Retina (tissue), 1 donor: ENCODE data around the gene TTLL11.

Experiments
- DNase-seq: peaks from one replicate; pipeline ENCODE4 v3.0.0-alpha.2; 2016

Gene TTLL11

DNA sequence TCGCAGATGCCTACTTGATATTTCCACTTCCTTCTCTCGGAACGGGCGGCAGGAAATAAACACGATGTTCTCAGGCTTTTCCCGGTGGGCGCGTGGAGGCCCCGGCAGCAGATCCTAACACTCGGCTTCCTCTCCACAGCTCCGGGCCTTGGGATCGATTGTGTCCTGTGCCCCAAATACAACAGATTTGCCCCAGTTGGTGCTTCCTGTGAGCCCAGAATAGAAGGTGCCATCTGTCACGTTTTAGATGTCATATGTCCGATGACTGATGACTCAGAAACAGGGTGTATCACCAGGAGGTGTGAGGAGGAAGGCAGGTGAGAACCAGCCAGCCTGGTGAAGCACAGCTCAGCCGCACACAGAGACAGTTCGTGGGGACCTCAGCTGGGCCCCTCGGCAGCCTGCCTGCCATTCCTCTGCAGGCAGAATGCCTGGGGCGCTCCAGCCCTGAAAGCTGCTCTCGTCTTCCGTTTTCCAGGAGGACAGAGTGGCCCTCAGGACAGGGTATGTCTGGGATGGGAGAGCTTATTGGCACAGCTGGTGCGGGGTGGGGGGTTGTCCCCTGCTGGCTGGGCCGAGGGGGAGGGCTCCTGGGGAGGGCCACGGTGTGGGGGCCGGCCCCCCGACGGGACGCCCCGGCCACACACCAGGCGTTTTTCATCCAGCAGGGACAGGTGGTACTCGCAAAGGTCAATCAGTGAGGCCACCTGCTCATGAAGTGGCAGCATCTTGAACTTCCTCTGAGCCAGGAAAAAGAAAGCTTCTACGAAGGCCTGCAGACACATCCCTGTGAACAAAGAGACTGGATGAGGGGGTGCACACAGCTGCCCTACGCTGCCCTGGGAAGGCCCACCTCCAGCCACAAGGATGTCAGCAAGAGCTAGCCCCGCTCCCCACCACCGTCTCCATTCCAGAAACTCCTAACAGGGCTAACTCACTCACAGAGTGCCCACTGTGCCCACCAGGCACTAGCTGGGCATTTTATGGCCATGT is 270.7 kb downstream of the TTLL11 start:
- DNase-seq: peak; percentile 33

- DNase-seq: no peak
Observed at GRCh38 chr9:121821326-121821725, 271.8 kb downstream of the TTLL11 start.

GRCh38 chr9:121820286-121821005 is 272.7 kb downstream of the TTLL11 start:
- no peak for DNase-seq

GRCh38 chr9:121819428-121820231 is 273.5 kb downstream of the TTLL11 start:
- DNase-seq: peak; percentile 68

GRCh38 chr9:121818841-121819427 is 274.2 kb downstream of the TTLL11 start:
- no peak for DNase-seq

GRCh38 chr9:121818016-121818661 is 275.0 kb downstream of the TTLL11 start:
- DNase-seq: no peak

GRCh38 chr9:121817476-121817875 is 275.6 kb downstream of the TTLL11 start:
- no peak for DNase-seq

GRCh38 chr9:121816845-121817450 is 276.2 kb downstream of the TTLL11 start:
- no peak for DNase-seq

DNA sequence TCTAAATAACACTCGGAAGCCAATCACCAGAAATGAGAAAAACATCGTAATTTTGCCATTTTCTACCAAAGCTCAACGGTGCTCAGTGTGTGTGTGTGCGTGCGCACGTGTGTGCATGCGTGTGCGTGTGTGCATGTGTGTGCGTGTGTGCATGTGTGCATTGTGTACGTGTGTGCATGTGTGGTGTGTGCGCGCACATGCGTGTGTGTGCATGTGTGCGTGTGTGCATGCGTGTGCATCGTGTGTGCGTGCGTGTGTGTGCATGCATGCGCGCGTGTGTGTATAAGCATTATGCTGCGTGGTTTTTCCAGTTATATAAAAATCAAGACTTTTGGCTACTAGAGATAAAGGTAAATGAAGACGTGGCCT is 276.7 kb downstream of the TTLL11 start:
- no peak for DNase-seq

DNA sequence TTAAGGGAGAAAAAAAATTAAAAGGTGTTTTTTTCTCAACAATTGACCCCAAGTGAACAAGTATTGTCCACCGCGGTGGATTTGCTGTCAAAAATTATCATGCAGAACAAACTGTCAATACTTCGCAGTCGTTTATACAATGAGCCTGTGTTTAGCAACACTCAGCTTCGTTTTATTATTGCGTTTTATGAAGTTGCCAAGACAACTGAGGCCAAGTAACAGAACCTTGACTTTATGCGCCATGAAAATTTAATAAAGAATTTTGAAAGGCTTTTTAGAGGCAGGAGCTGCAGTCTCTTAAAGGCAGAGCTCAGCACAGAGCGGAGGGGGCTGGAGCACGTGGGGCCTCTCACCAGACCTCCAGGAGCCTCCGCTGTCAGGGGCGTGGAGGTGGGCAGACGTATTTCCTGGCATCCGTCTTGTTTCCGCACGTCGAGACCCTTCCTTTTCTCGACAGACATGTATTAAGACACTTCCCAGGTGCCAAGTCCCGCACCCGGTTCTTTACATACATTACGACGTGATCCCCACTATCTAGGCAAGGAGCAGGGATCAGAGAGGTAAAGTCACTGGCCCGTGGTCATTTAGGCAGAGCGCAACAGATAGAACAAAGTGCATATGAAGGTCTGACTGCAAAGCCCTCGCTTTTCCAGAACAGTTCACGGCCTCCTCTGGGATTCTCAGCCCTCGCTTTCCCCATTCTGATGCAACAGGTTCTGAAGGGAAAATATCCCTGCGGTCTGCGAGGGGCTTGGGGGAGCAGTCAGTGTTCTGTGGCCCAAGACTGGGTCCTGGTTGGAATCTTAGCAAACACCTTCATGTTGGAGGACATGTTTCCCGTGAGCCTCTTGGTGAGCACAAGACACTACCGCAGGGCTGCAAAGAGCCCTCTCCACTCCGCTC is 277.3 kb downstream of the TTLL11 start:
- DNase-seq: peak; percentile 51

- no peak for DNase-seq
Observed at GRCh38 chr9:121815084-121815483, 278.0 kb downstream of the TTLL11 start.

DNA sequence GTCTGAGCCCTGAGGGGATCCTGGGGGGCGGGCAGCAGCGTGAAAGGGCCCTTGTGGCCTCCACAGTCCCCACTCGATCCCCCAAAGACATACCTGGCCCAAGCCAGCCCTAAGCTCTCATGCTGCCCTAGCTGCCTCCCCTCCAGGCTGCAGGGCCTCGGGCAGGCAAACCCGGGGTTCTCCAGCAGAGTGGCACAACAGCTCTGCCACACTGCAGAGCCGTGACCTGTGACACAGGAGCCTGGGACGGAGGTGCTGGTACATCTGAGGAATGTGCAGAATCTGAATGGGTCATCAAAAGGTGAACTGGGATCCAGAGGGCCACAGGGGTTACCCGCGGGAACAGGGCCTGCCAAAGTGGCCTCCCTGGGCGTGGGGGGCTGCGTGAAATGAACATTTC is 278.5 kb downstream of the TTLL11 start:
- no peak for DNase-seq

- DNase-seq: no peak
Observed at GRCh38 chr9:121813519-121814210, 279.4 kb downstream of the TTLL11 start.

DNA sequence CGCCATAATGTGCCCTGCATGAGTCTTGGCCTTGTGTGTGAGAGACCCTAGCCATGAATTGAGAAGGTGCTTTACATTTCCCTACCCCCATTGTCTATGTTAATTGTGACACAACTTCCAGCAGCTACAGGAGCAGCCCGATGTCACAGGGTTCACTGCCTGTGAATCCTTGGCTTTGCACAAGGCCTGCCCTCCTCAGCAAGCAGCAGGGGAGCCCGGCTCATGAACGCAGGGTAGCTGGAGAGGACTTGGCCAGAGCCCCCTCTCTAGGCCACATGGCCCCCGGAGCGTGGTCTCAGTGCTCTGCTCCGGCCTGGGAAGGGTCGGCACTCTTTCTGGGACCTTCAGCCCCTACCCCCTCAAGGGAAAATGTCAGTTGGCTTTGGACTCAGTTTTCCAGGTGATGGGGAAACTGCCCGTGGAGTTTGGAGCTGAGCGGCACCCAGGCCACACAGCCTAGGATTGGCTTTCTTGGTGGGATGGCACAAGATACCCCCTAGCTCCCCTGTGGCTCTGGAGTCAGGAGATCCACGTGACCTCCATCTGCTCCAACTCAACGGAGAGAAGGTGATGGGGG is 280.9 kb downstream of the TTLL11 start:
- peak; percentile 34 for DNase-seq

DNA sequence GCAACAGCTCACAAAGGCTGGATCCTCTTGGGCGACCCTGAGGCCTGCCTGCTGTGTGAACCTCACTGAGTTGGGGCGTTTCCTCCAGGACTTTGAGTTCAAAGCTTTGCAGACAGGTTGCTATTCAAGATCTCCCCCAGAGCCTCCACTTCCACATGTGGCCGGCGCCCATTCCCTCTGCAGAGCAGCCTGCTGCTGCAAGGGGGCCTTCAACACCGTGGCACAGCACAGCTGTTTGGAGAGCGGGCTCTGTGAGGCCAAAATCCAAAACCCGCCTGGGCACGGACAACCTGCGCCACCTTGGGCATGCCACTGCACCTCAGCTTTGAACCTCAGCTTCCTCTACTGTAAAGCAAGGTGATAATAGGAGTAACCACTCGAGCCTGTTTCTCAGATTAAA is 281.4 kb downstream of the TTLL11 start:
- no peak for DNase-seq

GRCh38 chr9:121811140-121811539 is 282.0 kb downstream of the TTLL11 start:
- no peak for DNase-seq

GRCh38 chr9:121810489-121810888 is 282.6 kb downstream of the TTLL11 start:
- no peak for DNase-seq

DNA sequence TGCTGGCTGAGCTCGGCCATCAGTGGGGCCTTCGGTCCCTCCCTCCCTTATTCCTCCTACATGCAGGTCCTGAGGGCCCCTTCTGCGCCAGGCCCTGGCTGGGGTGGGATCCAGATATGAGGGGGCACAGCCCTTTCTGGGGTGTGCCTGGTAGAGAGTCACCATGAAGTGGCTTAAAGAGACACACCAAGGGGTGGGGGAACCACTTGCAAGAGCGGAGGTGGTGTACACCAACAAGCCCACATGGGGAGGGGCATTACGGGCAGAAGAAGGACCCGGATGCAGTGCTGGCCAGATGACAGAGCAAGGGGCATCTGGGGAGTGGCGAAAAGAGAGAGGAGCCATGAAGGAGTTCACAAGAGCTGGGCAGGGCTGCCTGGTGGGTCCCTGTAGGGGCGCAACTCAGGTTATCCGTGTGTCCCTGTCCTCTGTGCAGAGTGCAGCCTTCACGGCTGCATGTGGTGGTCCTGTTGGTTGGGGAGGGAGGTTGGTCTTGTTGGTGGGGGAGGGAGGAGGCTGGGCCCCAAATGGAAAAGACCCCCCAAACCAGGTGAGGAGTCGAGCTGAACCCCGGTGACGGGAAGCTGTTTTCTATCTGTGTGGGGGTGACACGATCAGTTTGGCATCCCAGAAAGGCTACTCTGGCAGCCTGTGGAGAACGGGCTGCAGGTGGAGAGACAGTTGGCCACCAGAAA is 283.6 kb downstream of the TTLL11 start:
- no peak for DNase-seq

DNA sequence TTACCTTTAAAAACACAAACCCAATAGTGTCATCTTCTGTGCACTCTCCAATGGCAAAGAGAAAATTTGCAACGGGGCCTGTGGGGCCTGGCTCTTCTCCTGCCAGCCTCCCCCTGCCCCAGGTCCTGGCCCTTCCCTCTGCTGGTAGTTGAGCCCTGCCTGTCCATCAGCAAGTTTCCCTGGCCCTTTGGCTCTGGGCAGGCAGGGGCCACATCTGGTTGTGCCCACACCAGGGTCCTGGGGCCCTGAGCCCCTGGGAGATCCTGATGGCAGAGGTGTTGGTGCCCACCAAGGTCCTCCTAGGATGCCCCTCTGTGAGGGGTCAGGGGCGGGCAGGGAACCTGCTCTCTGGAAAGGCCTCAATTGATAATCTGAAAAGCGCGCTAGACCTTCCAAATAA is 284.3 kb downstream of the TTLL11 start:
- DNase-seq: no peak
